Transverse colon (tissue), 4 donors: ENCODE measurements around the gene DGKD.

Source experiments
- CTCF ChIP-seq, 5 experiments: fragments of 200-600 bp in 3 of 5; fragments of 450-650 bp in 2 of 5; sonication (generic) in 3 of 5; IDR thresholded peaks; 1 replicate in 2 of 5; 2 replicates in 3 of 5; pipeline ENCODE4 v1.5.1; 2016 to 2017; ENCODE audit warnings: antibody characterized with exemption in 5 of 5, inconsistent platforms in 3 of 5, mild to moderate bottlenecking in 2 of 5, moderate library complexity in 1 of 5
- EP300 ChIP-seq: sonication (generic); formaldehyde crosslinking; IDR thresholded peaks from one replicate; pipeline ENCODE4 v1.6.1; 2017; ENCODE audit warnings: antibody characterized with exemption, low read depth
- POLR2A ChIP-seq: fragments of 450-650 bp; IDR thresholded peaks from one replicate; pipeline ENCODE4 v1.6.1; 2016; ENCODE audit warnings: antibody characterized with exemption, mild to moderate bottlenecking, moderate library complexity
- POLR2AphosphoS5 ChIP-seq, 3 donors: sonication (generic); formaldehyde crosslinking; IDR thresholded peaks; one replicate each; pipeline ENCODE4 v1.6.1; 2016; ENCODE audit warnings: antibody characterized with exemption in 3 of 3

- TF ChIP-seq CTCF (IDR thresholded peaks at IDR 0.05) (no peak), POLR2A (no peak), POLR2AphosphoS5 (IDR thresholded peaks at IDR 0.05) (no peak), EP300 (no peak)
Measured at GRCh38 chr2:233456934-233457333, 102.6 kb downstream of the DGKD start.
